COLO668 (cell line): Measurements from ENCODE around the gene SYNPO.

Experiments used
- DNase-seq: peaks from one replicate; lab custom pipeline; 2025; ENCODE audit not compliant: unreplicated experiment; lab: John Stamatoyannopoulos, UW

Gene SYNPO

DNA sequence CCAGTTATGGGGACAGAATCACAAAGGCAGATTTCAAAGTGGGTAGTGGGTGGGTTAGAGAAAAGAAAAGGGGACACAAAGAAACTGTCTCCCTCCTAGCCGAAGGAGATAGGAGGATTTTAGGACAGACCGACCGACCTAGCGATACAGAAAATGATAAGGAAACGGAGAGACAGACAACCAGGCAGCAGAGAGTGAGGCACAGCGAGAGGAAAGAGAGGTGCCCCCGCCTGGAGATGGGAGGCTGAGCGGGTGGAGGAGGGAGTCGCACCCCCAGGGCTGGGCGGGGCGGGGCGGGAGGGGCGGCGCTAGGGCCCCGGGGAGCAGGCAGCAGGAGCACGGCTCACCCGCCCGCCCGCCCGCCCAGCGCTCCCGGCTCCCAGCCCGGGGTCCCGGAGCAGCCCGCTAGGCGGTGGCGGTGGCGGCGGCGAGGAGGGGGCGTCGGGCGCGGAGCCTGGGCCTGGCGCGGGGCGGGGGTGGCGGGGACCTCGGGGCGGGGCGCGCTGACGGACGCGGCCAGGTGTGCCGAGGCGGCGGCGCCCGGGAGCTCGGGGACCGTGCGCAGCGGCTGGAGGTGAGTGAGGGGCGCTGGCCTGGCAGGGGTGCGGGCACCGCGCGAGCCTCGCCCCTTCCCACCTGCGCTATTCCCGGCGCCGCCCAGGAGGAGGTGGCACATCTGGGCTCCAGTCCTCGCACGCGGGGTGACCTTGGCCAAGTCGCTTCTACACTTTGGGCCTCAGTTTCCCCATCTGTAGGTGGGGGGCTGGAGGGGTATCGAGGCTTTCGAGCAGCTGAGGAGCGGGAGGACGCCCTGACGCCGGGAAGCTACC is 15.9 kb upstream of the SYNPO start:
- DNase-seq = peak; percentile 0

DNA sequence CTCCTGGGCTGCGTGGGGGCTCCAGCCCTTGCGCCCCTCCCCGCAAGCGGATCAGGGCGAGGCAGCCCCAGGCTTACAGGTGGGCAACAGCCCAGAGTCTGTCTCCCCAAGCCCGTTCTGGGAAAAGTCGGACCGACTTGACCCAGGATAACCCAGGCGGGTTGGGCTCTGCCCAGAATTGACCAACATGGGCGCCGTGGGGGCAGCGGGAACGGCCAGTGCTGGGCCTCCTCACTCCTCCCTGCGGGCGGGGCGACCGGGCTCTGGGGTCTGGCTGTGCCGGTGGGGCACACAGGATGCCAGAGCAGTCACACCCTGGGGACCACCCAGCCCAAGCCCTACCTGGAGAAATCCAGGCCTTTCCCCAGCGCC is 15.3 kb upstream of the SYNPO start:
- DNase-seq = no peak

DNA sequence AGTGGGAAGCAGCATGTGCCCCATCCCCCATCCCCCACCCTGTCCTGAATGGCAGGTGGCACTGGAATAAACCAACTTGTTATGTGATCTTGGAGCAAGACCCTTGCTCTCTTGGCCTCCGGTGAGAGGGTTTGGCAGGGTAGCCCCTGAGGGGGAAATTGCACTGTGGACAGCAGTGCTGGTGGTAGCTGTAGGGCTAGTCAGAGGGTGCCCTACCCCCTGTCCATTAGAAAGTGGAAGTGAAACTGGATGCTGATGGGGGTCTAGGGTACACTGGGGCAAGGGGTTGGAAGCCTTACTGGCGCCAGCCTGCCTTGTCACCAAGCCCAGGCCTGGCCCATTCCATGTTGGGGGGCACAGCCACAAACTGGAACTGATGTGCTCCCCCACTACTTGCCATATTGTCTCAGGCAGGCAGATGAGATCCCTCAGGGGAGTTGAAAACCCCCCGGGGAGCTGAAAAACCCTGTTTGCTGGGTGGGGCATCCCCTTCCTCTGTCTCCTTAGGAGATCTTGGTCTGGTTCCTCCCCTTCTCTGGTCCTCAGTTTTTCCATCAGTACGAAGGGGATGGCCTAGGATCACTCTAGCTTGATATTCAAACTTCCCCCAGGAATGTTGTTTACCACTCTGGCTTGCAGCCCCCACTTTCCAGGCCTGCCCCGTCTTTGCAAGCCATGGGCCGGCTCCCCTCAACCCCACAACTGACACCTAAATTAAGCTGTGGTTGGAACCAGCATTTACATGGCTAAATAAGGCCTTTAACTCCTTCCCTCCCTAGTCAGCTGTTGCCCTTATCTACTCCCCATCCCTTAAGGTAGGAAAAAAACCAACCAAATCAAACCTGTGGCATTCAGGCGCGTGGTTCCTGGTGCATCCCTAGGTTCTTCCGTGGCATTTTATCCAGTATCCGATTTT is 14.4 kb upstream of the SYNPO start:
- no peak for DNase-seq

DNA sequence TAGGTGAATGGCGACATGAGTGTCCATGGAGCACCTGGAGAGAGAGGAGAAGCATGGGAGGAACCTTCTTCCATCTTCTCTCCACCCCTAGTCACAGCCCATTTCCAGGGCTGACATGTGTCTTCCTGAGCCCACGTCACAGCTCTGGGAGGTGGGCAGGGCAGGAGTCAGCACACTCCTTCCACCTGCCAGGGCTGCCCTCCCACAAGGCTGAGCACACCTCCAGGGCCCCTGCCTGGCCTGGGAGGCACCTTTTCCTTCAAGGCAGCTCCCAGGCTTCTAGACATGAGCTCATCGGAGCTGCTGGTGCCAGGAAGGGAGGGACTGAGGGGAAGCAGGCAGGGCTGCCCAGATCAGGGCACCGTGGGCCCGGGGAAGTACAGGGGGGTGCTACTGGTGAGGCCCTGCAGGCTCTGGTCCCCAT is 13.6 kb upstream of the SYNPO start:
- DNase-seq = no peak

DNA sequence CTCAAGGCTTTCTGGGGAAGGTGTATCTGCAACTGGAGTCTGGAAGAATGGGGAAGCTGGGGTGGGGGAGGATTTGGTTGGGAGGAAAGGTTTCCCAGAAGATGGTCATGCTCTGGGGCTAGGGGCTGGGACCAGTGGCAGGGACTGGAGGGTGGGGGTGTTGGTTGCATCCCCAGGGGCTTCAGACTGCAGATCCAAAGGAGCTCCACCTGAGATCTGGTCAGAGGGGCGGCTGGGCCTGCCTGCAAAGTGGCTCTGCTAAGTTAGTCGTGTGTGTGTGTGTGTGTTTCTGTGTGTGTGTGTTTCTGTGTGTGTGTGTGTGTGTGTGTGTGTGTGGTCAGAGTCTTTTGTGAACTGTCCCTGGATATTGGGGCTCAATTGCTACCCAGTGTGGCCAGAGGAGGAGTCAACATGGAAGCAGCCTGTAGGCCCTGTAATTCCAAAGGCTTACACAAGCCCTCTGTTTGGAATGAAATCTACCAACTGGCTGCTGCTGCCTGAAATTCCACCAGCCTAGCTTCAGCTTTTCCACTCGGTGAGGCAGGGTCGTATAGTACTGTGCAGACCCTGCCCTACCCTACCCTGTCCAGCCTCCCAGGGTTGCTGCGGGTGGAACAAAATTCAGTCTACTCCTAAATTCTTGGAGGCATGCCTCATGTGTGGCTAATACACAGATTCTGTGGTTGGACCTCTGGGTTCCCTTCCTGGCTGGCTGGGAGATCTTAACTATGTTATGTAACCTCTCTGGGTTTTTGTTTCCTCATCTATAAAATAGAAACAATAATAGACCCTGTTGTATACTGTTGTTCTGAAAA is 12.5 kb upstream of the SYNPO start:
- DNase-seq = no peak

DNA sequence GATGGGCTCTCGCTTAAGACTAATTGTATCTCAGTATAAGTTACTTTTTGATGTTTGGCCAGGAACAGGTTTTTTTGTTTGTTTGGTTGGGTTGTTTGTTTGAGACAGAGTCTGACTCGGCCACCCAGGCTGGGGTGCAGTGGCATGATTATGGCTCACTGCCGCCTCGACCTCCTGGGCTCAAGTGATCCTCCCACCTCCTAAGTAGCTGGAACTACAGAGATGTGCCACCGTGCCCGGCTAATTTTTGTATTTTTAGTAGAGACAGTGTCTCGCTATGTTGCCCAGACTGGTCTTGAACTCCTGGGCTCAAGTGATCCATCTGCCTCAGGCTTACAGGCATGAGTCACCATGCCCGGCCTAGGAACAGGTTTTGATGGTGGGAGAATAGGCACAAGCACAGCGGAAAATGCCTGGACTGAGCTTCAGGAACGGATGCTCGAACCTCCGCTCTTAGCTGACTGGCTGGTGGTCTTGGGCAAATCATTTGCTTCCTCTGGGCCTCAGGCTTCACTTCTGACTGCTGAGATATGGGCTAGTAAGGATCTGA is 11.4 kb upstream of the SYNPO start:
- no peak for DNase-seq

DNA sequence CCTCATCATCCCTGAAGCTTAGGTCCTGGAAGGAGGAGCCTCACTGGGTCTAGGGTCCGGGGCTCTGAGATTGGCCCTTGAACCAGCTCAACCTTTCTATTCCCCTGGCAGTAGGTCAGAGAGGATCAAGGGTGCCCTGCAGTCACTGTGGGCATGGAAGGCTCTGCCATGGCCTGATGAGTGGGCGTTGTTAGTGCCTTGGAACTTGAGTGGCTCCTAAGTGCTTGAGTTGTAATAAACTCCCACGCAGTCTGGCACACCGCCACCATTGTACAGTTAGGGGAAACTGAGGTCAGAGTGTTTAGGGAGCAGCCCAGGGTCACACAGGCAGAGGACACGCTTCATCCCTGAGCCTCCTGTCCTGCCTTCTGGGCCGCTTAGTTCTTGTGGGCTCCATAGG is 10.4 kb upstream of the SYNPO start:
- no peak for DNase-seq

DNA sequence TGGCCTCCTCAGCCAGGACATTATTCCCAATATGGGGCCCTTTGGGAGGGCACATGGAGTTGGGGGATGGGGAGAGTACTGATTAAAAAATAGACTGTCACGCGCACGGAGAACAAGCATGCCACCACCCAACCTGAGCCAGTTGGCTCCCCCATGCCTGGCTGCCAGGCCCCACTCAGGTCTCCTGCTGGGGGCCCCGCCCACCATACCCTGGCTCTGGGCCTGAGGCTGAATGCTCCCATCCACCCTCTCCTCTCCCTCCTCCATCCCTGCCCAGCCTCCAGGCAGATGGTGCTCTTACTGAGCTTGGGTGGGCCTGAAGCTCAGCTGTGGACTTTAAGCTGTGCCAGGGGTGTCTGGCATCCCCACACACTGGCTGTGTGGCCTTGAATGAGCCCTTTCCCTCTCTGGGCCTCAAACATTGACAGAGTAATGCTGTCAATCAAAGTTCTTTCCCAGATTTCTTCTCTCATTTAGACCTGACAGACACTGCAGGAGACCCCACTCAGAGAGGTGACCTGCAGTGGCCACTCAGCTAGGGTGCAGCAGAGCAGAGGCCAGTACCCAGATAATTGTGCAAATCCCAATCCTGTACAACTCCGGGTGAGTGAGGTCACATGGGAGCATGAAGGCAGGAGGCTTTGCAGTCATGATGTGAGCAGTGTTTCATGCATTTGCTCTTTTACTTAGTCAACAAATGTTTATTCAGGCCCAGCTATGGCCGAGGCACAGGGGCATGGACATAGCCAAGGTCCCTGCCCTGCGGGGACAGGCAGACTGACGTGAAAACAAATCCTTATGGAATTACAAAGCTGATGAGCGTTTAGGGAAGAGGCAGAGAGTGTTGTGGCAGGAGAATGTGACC is 9.8 kb upstream of the SYNPO start:
- no peak for DNase-seq

DNA sequence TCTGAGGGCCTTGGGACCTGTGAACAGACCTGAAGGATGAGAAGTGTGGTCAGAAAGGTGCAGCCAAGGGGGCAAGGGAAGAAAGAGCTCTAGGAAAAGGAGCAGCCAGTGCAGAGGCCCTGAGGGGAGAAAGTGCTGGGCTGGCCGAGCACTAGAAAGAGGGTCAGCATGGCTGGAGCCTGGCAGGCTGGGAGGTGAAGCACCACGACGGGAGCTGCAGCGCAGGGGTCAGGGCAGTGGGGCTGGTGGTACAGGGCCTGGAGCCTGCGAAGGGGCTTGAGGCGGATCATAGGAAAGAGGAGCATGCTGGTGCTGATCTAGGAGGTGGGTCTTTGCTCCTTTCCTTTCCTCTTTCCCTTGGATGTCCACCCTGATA is 9.1 kb upstream of the SYNPO start:
- DNase-seq = no peak

DNA sequence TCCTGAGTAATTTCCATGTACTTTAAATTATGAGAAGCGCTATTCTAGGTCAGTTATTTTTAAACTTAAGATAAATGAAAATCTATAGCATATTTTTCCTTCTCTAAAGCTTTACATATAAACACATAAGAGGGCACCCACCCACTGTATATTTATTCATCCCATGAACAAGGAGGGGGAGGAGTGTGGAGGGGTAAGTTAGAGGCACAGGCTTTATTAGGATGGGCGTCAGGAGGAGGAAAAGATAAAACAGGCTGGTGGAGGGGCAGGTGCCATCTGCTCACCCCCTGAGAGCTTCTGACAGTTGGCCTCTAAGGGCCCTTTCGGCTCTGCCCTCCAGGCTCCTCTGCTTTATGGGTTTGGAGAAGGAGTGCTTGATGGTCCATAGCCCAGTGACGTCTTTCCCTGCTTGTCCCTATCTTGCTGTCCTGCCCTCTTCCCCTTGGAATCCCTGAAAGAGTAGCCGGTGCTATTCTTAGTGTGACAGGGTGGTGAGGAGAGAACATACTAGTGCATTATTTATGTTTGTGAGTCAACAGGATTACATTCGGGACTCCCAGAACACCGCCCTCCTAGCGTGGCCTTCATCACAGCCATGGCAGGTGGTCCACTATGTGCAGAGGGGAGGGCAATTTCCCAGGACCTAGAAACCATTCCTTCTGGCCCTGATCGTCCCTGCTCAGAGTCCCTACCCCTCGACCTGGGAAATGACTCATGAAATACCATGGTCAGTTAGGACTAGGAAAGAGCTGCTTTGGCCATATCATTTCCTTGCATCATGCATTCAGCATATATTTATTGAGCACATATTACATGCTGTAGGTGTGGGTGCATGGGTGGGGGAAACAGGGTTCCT is 7.9 kb upstream of the SYNPO start:
- no peak for DNase-seq

DNA sequence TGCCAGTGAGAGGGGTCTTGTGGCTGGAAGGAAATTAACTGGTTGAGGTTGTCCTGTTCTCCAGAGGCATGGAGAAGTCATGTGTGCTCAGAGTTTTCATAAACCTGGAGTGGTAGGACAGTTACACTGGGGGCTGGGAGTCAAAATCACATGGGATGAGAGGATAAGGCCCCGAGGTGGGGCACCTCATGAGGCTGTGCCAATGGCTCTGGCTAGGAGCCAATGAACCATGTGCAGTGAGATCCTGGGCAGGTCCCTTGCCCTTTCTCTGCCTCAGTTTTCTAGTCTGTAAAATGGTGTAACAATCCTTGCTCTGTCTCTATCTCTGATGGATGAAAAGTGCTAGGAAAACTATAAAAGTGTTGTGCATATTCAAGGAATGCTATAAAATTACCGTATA is 7.0 kb upstream of the SYNPO start:
- no peak for DNase-seq

DNA sequence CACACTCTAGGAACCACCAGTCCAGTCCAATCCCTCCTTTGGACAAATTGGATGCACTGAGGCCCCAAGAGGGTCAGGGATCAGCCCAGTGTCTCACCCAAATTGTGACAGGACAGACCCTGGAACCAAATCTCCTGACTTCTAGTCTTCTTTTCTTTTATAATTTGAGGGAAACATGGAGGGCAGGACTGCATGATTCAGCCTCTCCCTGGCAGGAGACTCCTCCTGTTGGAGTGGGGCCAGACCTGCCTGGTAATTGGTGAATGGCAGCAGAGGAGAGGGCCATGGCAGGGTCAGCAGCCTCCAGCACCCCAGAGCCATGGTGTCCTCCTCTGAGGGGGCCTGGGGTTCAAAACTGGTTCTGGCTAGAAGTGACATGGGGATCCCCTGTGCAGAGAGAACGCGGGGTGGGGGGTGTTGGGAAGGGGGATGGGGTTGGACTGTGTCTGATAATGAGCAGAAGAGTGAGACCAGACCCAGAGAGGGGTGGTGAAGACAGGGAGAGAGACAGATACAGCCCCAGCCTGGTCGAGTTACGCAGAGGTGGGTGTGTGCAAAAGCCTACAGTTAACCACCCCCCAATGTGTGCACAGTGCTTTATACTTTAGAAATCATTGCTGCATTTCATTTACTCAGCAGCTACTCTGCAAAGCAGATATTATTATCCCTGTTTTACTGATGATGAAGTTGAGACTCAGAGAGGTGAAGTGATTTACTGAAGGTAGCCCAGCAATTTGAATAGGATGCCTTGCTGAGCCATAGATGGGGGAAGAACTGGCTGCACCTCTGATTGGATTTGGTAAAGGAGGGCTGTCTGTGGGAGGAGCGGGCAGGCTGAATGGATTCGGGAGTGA is 3.8 kb upstream of the SYNPO start:
- DNase-seq = no peak

DNA sequence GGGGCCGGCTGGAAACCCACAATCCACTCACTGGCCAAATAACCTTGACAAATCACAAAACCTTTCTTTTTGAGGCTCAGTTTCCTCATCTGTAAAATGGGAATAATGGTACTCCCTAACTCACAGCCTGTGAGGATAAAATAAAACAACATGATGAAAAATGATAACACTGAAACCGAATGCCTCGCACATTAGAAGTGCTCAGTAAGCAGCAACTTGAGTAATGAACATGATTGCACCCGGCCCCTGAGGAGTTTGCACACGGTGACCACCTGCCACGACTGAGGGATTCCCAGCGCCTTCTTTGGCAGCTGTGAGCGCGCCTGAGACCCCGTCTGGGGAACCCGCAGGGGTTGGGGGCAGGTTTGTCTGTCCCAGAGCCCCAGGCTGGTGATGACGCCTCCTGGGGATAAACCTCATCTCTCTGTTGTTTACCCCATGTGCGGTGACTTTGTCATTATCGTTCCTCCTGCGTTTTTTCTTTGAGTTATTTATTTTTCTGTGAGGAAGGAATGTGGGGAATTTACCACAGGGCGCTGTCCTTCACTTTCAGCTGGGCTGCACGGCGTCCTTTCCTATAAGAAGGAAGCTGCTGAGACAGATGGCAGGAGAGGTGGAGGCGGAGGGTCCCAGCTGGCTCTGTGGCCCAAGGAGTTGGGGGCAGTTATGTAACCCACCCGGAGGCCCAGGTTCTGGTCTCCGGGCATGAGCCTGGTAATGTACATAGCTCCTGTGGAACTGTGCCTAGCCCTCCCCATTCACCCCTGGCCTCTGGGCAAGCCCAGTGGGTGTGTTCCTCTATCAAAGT is 3.0 kb upstream of the SYNPO start:
- no peak for DNase-seq

DNA sequence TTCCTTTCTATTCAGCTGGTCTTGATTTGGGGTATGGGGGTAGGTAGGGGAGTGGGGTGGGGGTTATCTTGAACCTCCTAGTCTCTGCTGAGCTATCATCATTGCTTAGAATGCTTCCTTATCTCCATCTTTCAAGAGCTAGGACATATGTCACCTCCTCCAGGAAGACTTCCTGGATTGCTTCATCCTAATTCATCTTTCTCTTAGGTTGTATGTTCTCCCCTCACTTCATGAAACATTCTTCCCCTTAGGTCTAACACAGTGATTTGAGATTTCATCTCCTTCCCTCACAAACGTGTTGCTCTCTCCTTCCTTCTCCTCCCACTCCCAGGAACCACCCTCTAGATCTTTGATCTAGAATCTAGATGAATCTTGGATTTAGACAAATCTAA is 2.4 kb upstream of the SYNPO start:
- no peak for DNase-seq

DNA sequence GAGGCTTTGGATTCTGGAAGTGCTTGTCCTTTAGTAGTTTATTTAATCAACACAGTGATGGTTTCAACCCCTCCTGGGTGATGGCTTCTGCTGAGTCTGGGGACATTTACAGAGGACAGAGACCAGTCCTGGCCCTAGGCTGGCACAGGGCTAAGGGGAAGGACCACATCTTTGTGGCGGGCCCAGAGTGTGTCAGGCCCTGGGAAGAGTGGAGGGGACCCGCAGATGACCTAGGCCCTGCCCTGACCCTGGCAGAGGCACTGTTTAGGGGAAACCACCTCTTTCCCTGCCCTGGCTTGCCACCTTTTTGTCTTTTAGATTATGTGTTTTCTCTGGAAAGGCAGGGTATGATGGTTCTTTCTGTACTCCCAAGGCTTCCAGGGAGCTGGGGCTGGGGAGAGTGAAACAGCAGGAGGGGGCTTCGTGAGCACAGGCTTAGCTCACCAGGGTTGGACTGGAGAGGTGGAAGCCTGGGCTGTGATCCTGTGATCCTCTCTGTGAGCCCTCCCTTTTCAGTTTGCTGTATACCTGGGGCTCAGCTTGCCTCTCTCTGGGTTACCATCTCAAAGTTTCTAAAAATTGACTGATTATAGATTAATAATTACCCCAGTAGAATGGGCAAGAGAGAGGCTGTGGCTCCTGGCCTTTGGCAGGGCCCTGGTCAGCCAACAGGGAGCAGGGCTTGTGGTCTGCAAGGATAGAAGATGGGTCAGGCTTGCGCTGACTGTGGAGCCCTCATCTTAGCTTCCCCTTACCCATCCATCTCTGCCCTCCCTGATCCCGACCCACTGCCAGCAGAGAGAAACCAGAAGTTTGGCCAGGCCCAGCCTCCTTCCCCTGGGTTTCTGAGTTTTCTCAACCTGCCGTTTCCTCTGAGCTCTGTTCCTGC is 1.7 kb upstream of the SYNPO start:
- no peak for DNase-seq

DNA sequence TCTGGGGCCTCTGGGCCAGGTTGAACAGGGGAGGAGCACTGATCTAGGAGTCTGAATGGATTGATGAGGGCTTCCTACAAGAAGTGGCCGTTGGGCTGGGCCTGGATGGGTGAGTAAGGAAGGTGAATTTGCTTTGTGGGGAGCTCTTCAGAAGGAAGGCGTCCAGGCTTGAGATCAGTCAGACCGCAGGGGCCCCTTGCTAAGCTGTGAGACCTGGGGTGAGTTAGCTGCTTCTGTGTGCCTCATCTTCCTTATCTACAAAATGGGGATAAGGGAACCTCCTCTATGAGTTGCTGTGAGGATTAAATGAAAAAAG is 1.1 kb upstream of the SYNPO start:
- DNase-seq = no peak

DNA sequence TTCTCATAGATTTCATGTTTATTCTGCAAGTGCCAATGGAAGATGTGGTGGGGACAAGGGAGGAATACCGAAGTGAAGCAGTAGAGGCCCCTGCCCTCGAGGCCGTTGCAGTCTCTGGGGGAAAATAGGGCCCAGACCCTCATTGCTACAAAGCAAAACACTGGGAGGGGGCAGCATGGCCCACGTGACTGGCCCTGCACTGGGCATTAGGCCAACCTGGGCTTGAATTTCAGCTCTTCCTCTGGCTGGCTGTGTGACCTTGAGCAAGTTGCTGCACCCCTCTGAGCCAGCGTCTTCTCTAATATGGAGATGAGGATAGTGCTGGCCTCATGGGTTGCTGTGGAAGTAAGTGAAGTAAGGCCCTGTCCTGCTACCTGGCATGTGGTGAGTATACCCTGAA is 709 bp upstream of the SYNPO start:
- no peak for DNase-seq
